Mesenchymal stem cell (in vitro differentiated cells and primary cell): ENCODE measurements around the gene PCGF2.
A peak's percentile ranks its signal among the peaks of the same experiment; 100 is the strongest.

Experiments used
- DNase-seq: peaks from one replicate; pipeline ENCODE4 v3.0.0-alpha.2; 2013
- H2AFZ ChIP-seq: one replicate; pipeline ENCODE4 v1.6.1; 2013; ENCODE audit warnings: low read depth, mild to moderate bottlenecking, control low read depth, inconsistent platforms, low read length, moderate library complexity
- H2AK5ac ChIP-seq: 2 replicates; pipeline ENCODE4 v1.6.1; 2013; ENCODE audit warnings: low read length, moderate library complexity, mild to moderate bottlenecking, inconsistent platforms; ENCODE audit not compliant: severe bottlenecking
- H2BK120ac ChIP-seq: one replicate; pipeline ENCODE4 v1.6.1; 2013; ENCODE audit warnings: low read depth, mild to moderate bottlenecking, inconsistent platforms, low read length, moderate library complexity
- H2BK12ac ChIP-seq, 2 experiments: one replicate each; pipeline ENCODE4 v1.6.1; 2013; ENCODE audit warnings: inconsistent platforms in 2 of 2, low read length in 2 of 2, mild to moderate bottlenecking in 2 of 2, moderate library complexity in 2 of 2, control low read depth in 1 of 2
- H2BK15ac ChIP-seq: one replicate; pipeline ENCODE4 v1.6.1; 2013; ENCODE audit warnings: mild to moderate bottlenecking, low read depth, inconsistent platforms; ENCODE audit not compliant: poor library complexity, severe bottlenecking
- H2BK5ac ChIP-seq: 2 replicates; pipeline ENCODE4 v1.6.1; 2013; ENCODE audit warnings: low read depth, mild to moderate bottlenecking, low read length, control low read depth, inconsistent platforms; ENCODE audit not compliant: poor library complexity, severe bottlenecking
- H3K14ac ChIP-seq, 2 experiments: one replicate each; pipeline ENCODE4 v1.6.1; 2013; ENCODE audit warnings: inconsistent platforms in 2 of 2, low read length in 2 of 2, control low read depth in 1 of 2, mild to moderate bottlenecking in 1 of 2, moderate library complexity in 1 of 2
- H3K18ac ChIP-seq, 2 experiments: one replicate each; pipeline ENCODE4 v1.6.1; 2013; ENCODE audit warnings: inconsistent platforms in 2 of 2, low read length in 2 of 2, control low read depth in 1 of 2, low read depth in 1 of 2, mild to moderate bottlenecking in 1 of 2
- H3K23ac ChIP-seq, 2 experiments: one replicate each; pipeline ENCODE4 v1.6.1; 2013; ENCODE audit warnings: inconsistent platforms in 2 of 2, low read length in 2 of 2, mild to moderate bottlenecking in 2 of 2, moderate library complexity in 2 of 2, control low read depth in 1 of 2
- H3K27ac ChIP-seq: 2 replicates; pipeline ENCODE4 v1.5.1; 2013; ENCODE audit warnings: mild to moderate bottlenecking, moderate library complexity, low read length, control low read depth, inconsistent platforms; ENCODE audit not compliant: poor library complexity, severe bottlenecking
- H3K27me3 ChIP-seq, 2 experiments: 2 replicates each; pipeline versions ENCODE4 v1.6.1 to v1.7.0; 2013; ENCODE audit warnings: low read length in 2 of 2, mild to moderate bottlenecking in 2 of 2, moderate library complexity in 2 of 2, control low read depth in 1 of 2, inconsistent platforms in 1 of 2; ENCODE audit not compliant: control insufficient read depth in 1 of 2, insufficient read depth in 1 of 2
- H3K36me3 ChIP-seq, 2 experiments: 2 replicates each; pipeline versions ENCODE4 v1.6.1 to v1.7.0; 2013; ENCODE audit warnings: low read length in 2 of 2, control low read depth in 1 of 2, inconsistent platforms in 1 of 2, low read depth in 1 of 2, mild to moderate bottlenecking in 1 of 2; ENCODE audit not compliant: insufficient read depth in 2 of 2, control insufficient read depth in 1 of 2
- H3K4ac ChIP-seq, 2 experiments: one replicate each; pipeline ENCODE4 v1.6.1; 2013; ENCODE audit warnings: inconsistent platforms in 2 of 2, low read length in 2 of 2, mild to moderate bottlenecking in 2 of 2, moderate library complexity in 2 of 2, control low read depth in 1 of 2, low read depth in 1 of 2
- H3K4me1 ChIP-seq: 2 replicates; pipeline ENCODE4 v1.6.1; 2013; ENCODE audit warnings: low read depth, low read length, control low read depth; ENCODE audit not compliant: control insufficient read depth, insufficient read depth
- H3K4me2 ChIP-seq: 2 replicates; pipeline ENCODE4 v1.6.1; 2013; ENCODE audit warnings: low read length, mild to moderate bottlenecking, inconsistent platforms; ENCODE audit not compliant: poor library complexity, severe bottlenecking
- H3K4me3 ChIP-seq, 2 experiments: 2 replicates each; pipeline versions ENCODE4 v1.5.1 to v1.7.0; 2013; ENCODE audit warnings: low read length in 2 of 2, mild to moderate bottlenecking in 2 of 2, control low read depth in 1 of 2, low read depth in 1 of 2; ENCODE audit not compliant: insufficient read depth in 1 of 2
- H3K79me1 ChIP-seq: replicated peaks from 2 replicates; pipeline ENCODE4 v1.6.1; 2013; ENCODE audit warnings: mild to moderate bottlenecking, control low read depth, low read length, inconsistent platforms; ENCODE audit not compliant: poor library complexity, severe bottlenecking
- H3K9ac ChIP-seq: 2 replicates; pipeline ENCODE4 v1.7.0; 2013; ENCODE audit warnings: mild to moderate bottlenecking, low read length, moderate library complexity
- H3K9me3 ChIP-seq: 2 replicates; pipeline ENCODE4 v1.7.0; 2013; ENCODE audit warnings: mild to moderate bottlenecking, low read length; ENCODE audit not compliant: control insufficient read depth
- H4K8ac ChIP-seq: one replicate; pipeline ENCODE4 v1.6.1; 2013; ENCODE audit warnings: inconsistent platforms, mild to moderate bottlenecking, low read length, moderate library complexity
- H4K91ac ChIP-seq: one replicate; pipeline ENCODE4 v1.6.1; 2013; ENCODE audit warnings: mild to moderate bottlenecking, low read length, inconsistent platforms
- WGBS: methylation state at CpG from one replicate; pipeline ENCODE4 v1.1.7; 2013; ENCODE audit warnings: mixed read lengths; 5-methylcytosine and 5-hydroxymethylcytosine counted together

The PCGF2 gene

GRCh38 chr17:38720941-38721340, 27.2 kb downstream of the PCGF2 start:
- 99% methylated on average over 4 of the region's 6 CpGs for WGBS
- H3K4ac ChIP-seq: no peak overlapping the region

GRCh38 chr17:38719943-38720641, 28.0 kb downstream of the PCGF2 start:
- Histone ChIP-seq H3K4me1 (peaks cover 10% of the 10 kb centered on the region), H3K23ac (no peak overlapping the region), H3K14ac (no peak overlapping the region), H3K9me3 (no peaks in the 10 kb centered on the region), H4K8ac (peak overlapping the region; percentile 73), H3K27ac (no peak overlapping the region), H3K9ac (no peak overlapping the region), H3K18ac (no peak overlapping the region), H2BK120ac (no peak overlapping the region), H3K79me1 (peaks cover 1% of the 10 kb centered on the region), H2BK5ac (no peak overlapping the region), H3K4me3 (no peak overlapping the region), H2BK15ac (no peak overlapping the region), H2BK12ac (no peak overlapping the region), H3K36me3 (peaks cover 76 to 77% of the 10 kb centered on the region in 2 experiments), H3K4me2 (no peak overlapping the region), H3K4ac (no peak overlapping the region), H4K91ac (no peak overlapping the region), H2AFZ (no peak overlapping the region), H2AK5ac (no peak overlapping the region), H3K27me3 (no peaks in the 10 kb centered on the region)
- no peak for DNase-seq
- WGBS: 46% methylated on average over 39 of the region's 39 CpGs

More at GRCh38 chr17:38720941-38721340, 27.2 kb downstream of the PCGF2 start:
- no peak overlapping the region for H3K9ac ChIP-seq
- no peak overlapping the region for H2BK120ac ChIP-seq
- DNase-seq: no peak
- H3K4me2 ChIP-seq: no peak overlapping the region
- no peak overlapping the region for H2BK12ac ChIP-seq
- no peak overlapping the region for H2AFZ ChIP-seq
- peaks cover 8% of the 10 kb centered on the region for H3K4me1 ChIP-seq
- H4K8ac ChIP-seq: no peak overlapping the region
- H3K4me3 ChIP-seq: no peak overlapping the region
- H3K36me3 ChIP-seq: peaks cover 68 to 76% of the 10 kb centered on the region in 2 experiments
- H2BK5ac ChIP-seq: no peak overlapping the region
- no peaks in the 10 kb centered on the region for H3K27me3 ChIP-seq
- no peak overlapping the region for H4K91ac ChIP-seq
- no peak overlapping the region for H2BK15ac ChIP-seq
- H3K23ac ChIP-seq: no peak overlapping the region
- H3K18ac ChIP-seq: no peak overlapping the region
- H3K14ac ChIP-seq: no peak overlapping the region
- no peak overlapping the region for H2AK5ac ChIP-seq
- H3K9me3 ChIP-seq: no peaks in the 10 kb centered on the region
- no peak overlapping the region for H3K27ac ChIP-seq
- peaks cover 1% of the 10 kb centered on the region for H3K79me1 ChIP-seq

GRCh38 chr17:38719289-38719942, 28.7 kb downstream of the PCGF2 start:
- no peak overlapping the region for H3K9ac ChIP-seq
- no peak overlapping the region for H3K18ac ChIP-seq
- H3K4me2 ChIP-seq: no peak overlapping the region
- no peak overlapping the region for H2AK5ac ChIP-seq
- H3K23ac ChIP-seq: no peak overlapping the region
- DNase-seq: no peak
- no peaks in the 10 kb centered on the region for H3K27me3 ChIP-seq
- no peak overlapping the region for H3K4me3 ChIP-seq
- H4K8ac ChIP-seq: no peak overlapping the region
- H3K14ac ChIP-seq: no peak overlapping the region
- no peak overlapping the region for H3K27ac ChIP-seq
- H3K79me1 ChIP-seq: peaks cover 1% of the 10 kb centered on the region
- H2BK5ac ChIP-seq: no peak overlapping the region
- peaks cover 71 to 76% of the 10 kb centered on the region in 2 experiments for H3K36me3 ChIP-seq
- no peaks in the 10 kb centered on the region for H3K9me3 ChIP-seq
- no peak overlapping the region for H2AFZ ChIP-seq
- no peak overlapping the region for H2BK12ac ChIP-seq
- WGBS: 41% methylated on average over 29 of the region's 29 CpGs
- H4K91ac ChIP-seq: no peak overlapping the region
- H2BK120ac ChIP-seq: no peak overlapping the region
- no peak overlapping the region for H2BK15ac ChIP-seq
- no peak overlapping the region for H3K4ac ChIP-seq
- peaks cover 7% of the 10 kb centered on the region for H3K4me1 ChIP-seq

GRCh38 chr17:38717139-38717745, 30.9 kb downstream of the PCGF2 start:
- H2BK15ac ChIP-seq: no peak overlapping the region
- H2BK12ac ChIP-seq: no peak overlapping the region
- no peak overlapping the region for H4K8ac ChIP-seq
- H3K18ac ChIP-seq: no peak overlapping the region
- H3K4ac ChIP-seq: no peak overlapping the region
- 91% methylated on average over 11 of the region's 12 CpGs for WGBS
- no peak overlapping the region for H3K9ac ChIP-seq
- no peak overlapping the region for H4K91ac ChIP-seq
- peaks cover 5% of the 10 kb centered on the region for H3K4me1 ChIP-seq
- no peak for DNase-seq
- H3K9me3 ChIP-seq: no peaks in the 10 kb centered on the region
- H2AK5ac ChIP-seq: no peak overlapping the region
- H3K79me1 ChIP-seq: peaks cover 6% of the 10 kb centered on the region
- H2BK5ac ChIP-seq: no peak overlapping the region
- no peak overlapping the region for H2BK120ac ChIP-seq
- H3K4me3 ChIP-seq: no peak overlapping the region
- H3K14ac ChIP-seq: no peak overlapping the region
- no peak overlapping the region for H2AFZ ChIP-seq
- no peaks in the 10 kb centered on the region for H3K27me3 ChIP-seq
- no peak overlapping the region for H3K23ac ChIP-seq
- H3K4me2 ChIP-seq: no peak overlapping the region
- H3K27ac ChIP-seq: no peak overlapping the region
- H3K36me3 ChIP-seq: peaks cover 79 to 85% of the 10 kb centered on the region in 2 experiments
